Kidney (tissue), 14 donors: ENCODE results near the gene IRF4. TPM values are rescaled to one million over a fixed set of nuclear protein-coding genes. Genes with fewer than 3 reads are reported as not detected.

ENCODE experiments used
- DNase-seq, 5 donors: peaks; one replicate each; pipeline ENCODE4 v3.0.0-alpha.2; 2013 to 2020
- FAIRE-seq: peaks from 2 replicates; lab custom pipeline; 2012; peaks lifted over from hg19 to GRCh38; lab: Jason Lieb, UNC
- H3K27ac ChIP-seq, 2 donors: one replicate each; pipeline ENCODE4 v1.7.0; 2013; ENCODE audit warnings: low read depth in 2 of 2, low read length in 2 of 2, inconsistent platforms in 1 of 2
- H3K27me3 ChIP-seq: one replicate; pipeline ENCODE4 v1.7.1; 2013; ENCODE audit warnings: low read length, inconsistent platforms; ENCODE audit not compliant: control insufficient read depth, insufficient read depth
- H3K36me3 ChIP-seq, 3 donors: one replicate each; pipeline versions ENCODE4 v1.7.0 to v1.7.1; 2013; ENCODE audit warnings: low read length in 3 of 3, control low read depth in 1 of 3, inconsistent platforms in 1 of 3; ENCODE audit not compliant: insufficient read depth in 3 of 3, control insufficient read depth in 2 of 3
- H3K4me1 ChIP-seq, 3 donors: one replicate each; pipeline versions ENCODE4 v1.7.0 to v1.7.1; 2013; ENCODE audit warnings: low read length in 3 of 3, inconsistent platforms in 1 of 3, low read depth in 1 of 3; ENCODE audit not compliant: control insufficient read depth in 2 of 3, insufficient read depth in 2 of 3
- H3K4me3 ChIP-seq, 3 donors: one replicate each; pipeline versions ENCODE4 v1.7.0 to v1.8.1; 2013; ENCODE audit warnings: low read length in 3 of 3, control low read depth in 1 of 3, inconsistent platforms in 1 of 3
- H3K9ac ChIP-seq, 3 donors: one replicate each; pipeline versions ENCODE4 v1.7.0 to v1.7.1; 2013; ENCODE audit warnings: low read length in 3 of 3, control low read depth in 1 of 3, inconsistent platforms in 1 of 3
- H3K9me3 ChIP-seq, 3 donors: one replicate each; pipeline versions ENCODE4 v1.7.0 to v1.7.1; 2013; ENCODE audit warnings: low read length in 3 of 3, control low read depth in 1 of 3, inconsistent platforms in 1 of 3; ENCODE audit not compliant: control insufficient read depth in 2 of 3, insufficient read depth in 1 of 3
- intact Hi-C: fragments of 100-400 bp; cut with DNase I; formaldehyde crosslinking; loops from one replicate; pipeline ENCODE4 v1.11.1; 2022
- polyA plus RNA-seq: library from polyadenylated mRNA; stranded (reverse); fragments of 350-450 nt; fragmentation: Illumina TruSeq; extraction: RNeasy Lipid Tissue Mini Kit (QIAGEN cat#74804); gene quantifications from one replicate; pipeline ENCODE4 v1.2.3, GENCODE V29; 2014; ENCODE audit warnings: low read depth, low replicate concordance; ENCODE audit not compliant: insufficient read depth
- total RNA-seq: library from RNA; stranded (reverse); fragmentation: NEBNext Ultra II Directional; extraction: Animal tissue kit (Norgen Biotek cat#: 25700); gene quantifications from one replicate; pipeline ENCODE4 v1.2.1, GENCODE V29; 2021
- TF ChIP-seq, protein P1 (sequence below): IDR thresholded peaks from 3 replicates; pipeline ENCODE4 v1.5.1; 2012; ENCODE audit warnings: mild to moderate bottlenecking, moderate library complexity, borderline replicate concordance; ENCODE audit not compliant: insufficient read depth; ENCODE audit errors: extremely low read depth
- donor health status: control.
- donor health status: control.
- donor health status: control.
- donor health status: control.
- donor health status: control.
- donor health status: DM: yes; HTN: yes; CAD: no.
- donor health status: Normal renal cell carcinoma (clear cell type).

Gene IRF4
- total and polyA plus RNA-seq, 2 donors from 2014 or later, result 23.7 TPM; not detected in 1

GRCh38 chr6:367298-367794 lies 24.2 kb upstream of the IRF4 start:
- Histone ChIP-seq H3K4me1 (no peaks in the 10 kb centered on the region), H3K9me3 (peaks cover 0 to 4% (median 3%) of the 10 kb centered on the region in 3 donors), H3K4me3 (no peak overlapping the region), H3K27ac (no peak overlapping the region), H3K9ac (no peak overlapping the region), H3K36me3 (peaks cover 0 to 3% (median 0%) of the 10 kb centered on the region in 3 donors), H3K27me3 (peaks cover 2% of the 10 kb centered on the region)
- no peak for DNase-seq
- no peak for FAIRE-seq
- intact Hi-C loops, result no loop called here
- TF ChIP-seq, protein P1, sequence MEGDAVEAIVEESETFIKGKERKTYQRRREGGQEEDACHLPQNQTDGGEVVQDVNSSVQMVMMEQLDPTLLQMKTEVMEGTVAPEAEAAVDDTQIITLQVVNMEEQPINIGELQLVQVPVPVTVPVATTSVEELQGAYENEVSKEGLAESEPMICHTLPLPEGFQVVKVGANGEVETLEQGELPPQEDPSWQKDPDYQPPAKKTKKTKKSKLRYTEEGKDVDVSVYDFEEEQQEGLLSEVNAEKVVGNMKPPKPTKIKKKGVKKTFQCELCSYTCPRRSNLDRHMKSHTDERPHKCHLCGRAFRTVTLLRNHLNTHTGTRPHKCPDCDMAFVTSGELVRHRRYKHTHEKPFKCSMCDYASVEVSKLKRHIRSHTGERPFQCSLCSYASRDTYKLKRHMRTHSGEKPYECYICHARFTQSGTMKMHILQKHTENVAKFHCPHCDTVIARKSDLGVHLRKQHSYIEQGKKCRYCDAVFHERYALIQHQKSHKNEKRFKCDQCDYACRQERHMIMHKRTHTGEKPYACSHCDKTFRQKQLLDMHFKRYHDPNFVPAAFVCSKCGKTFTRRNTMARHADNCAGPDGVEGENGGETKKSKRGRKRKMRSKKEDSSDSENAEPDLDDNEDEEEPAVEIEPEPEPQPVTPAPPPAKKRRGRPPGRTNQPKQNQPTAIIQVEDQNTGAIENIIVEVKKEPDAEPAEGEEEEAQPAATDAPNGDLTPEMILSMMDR, result no peak

- peaks cover 0 to 4% (median 3%) of the 10 kb centered on the region in 3 donors for H3K9me3 ChIP-seq
- H3K9ac ChIP-seq, result no peak overlapping the region
- H3K27ac ChIP-seq, result no peak overlapping the region
- FAIRE-seq, result no peak
- peaks cover 2% of the 10 kb centered on the region for H3K27me3 ChIP-seq
- H3K36me3 ChIP-seq, result peaks cover 0 to 3% (median 0%) of the 10 kb centered on the region in 3 donors
- TF ChIP-seq, protein P1, result no peak
- peaks cover 0 to 2% (median 0%) of the 10 kb centered on the region in 3 donors for H3K4me1 ChIP-seq
- peak in 1 of 5 donors; percentile 59 for DNase-seq
- intact Hi-C loops, result no loop called here
- no peak overlapping the region for H3K4me3 ChIP-seq
Measured at GRCh38 chr6:367891-368630, 23.5 kb upstream of the IRF4 start.

GRCh38 chr6:369559-370431 lies 21.8 kb upstream of the IRF4 start:
- Histone ChIP-seq H3K9ac (no peak overlapping the region), H3K27ac (no peak overlapping the region), H3K9me3 (no peaks in the 10 kb centered on the region), H3K4me1 (peaks cover 0 to 11% (median 0%) of the 10 kb centered on the region in 3 donors), H3K4me3 (no peak overlapping the region), H3K27me3 (peaks cover 2% of the 10 kb centered on the region), H3K36me3 (peaks cover 0 to 3% (median 0%) of the 10 kb centered on the region in 3 donors)
- TF ChIP-seq, protein P1, result no peak
- DNase-seq (peak in 1 of 5 donors; percentile 64), FAIRE-seq (no peak)
- intact Hi-C loops, result no loop called here
